Hepatocyte (in vitro differentiated cells): Measurements from ENCODE around the gene LRP4. TPM values are rescaled to one million over a fixed set of nuclear protein-coding genes. Genes with fewer than 3 reads are reported as not detected.

ENCODE experiments used
- DNase-seq: peaks from one replicate; pipeline ENCODE4 v3.0.0-alpha.2; 2016; ENCODE audit warnings: low spot score
- H2AFZ ChIP-seq: fragments of 200-600 bp; sonication (generic); 2 replicates; pipeline ENCODE4 v1.6.0; 2016; ENCODE audit warnings: antibody characterized with exemption, mild to moderate bottlenecking
- H3K27ac ChIP-seq: fragments of 200-600 bp; sonication (generic); 2 replicates; pipeline ENCODE4 v1.5.1; 2016; ENCODE audit warnings: mild to moderate bottlenecking
- H3K27me3 ChIP-seq: fragments of 200-600 bp; sonication (generic); 2 replicates; pipeline ENCODE4 v1.6.1; 2016
- H3K36me3 ChIP-seq: fragments of 200-600 bp; sonication (generic); replicated peaks from 2 replicates; pipeline ENCODE4 v1.5.1; 2016; ENCODE audit warnings: low read depth; ENCODE audit not compliant: insufficient read depth
- H3K4me1 ChIP-seq: fragments of 200-600 bp; sonication (generic); 2 replicates; pipeline ENCODE4 v1.5.1; 2016; ENCODE audit warnings: mild to moderate bottlenecking, moderate library complexity; ENCODE audit not compliant: insufficient read depth
- H3K4me2 ChIP-seq: fragments of 200-600 bp; sonication (generic); 2 replicates; pipeline ENCODE4 v1.6.0; 2016
- H3K4me3 ChIP-seq: fragments of 200-600 bp; sonication (generic); 2 replicates; pipeline ENCODE4 v1.5.1; 2016; ENCODE audit warnings: mild to moderate bottlenecking
- H3K79me2 ChIP-seq: fragments of 200-600 bp; sonication (generic); 2 replicates; pipeline ENCODE4 v1.6.0; 2017; ENCODE audit warnings: mild to moderate bottlenecking
- H3K9me2 ChIP-seq: fragments of 200-600 bp; sonication (generic); replicated peaks from 2 replicates; pipeline ENCODE4 v1.6.0; 2017; ENCODE audit warnings: mild to moderate bottlenecking; ENCODE audit not compliant: insufficient read depth
- H3K9me3 ChIP-seq: fragments of 200-600 bp; sonication (generic); 2 replicates; pipeline ENCODE4 v1.5.1; 2016; ENCODE audit warnings: low read depth, mild to moderate bottlenecking
- H4K20me1 ChIP-seq: fragments of 200-600 bp; sonication (generic); 2 replicates; pipeline ENCODE4 v1.6.0; 2016; ENCODE audit warnings: mild to moderate bottlenecking; ENCODE audit not compliant: insufficient read depth, poor library complexity, severe bottlenecking
- CTCF ChIP-seq: fragments of 200-600 bp; sonication (generic); IDR thresholded peaks from 2 replicates; pipeline ENCODE4 v1.5.1; 2016; ENCODE audit warnings: antibody characterized with exemption, mild to moderate bottlenecking; ENCODE audit not compliant: poor library complexity
- EZH2 ChIP-seq: fragments of 200-600 bp; sonication (generic); IDR thresholded peaks from 2 replicates; pipeline ENCODE4 v1.6.1; 2016; ENCODE audit warnings: antibody characterized with exemption, mild to moderate bottlenecking, borderline replicate concordance
- EZH2phosphoT487 ChIP-seq: fragments of 200-600 bp; sonication (generic); IDR thresholded peaks from one replicate; pipeline ENCODE4 v1.6.1; 2018; ENCODE audit warnings: antibody characterized with exemption, mild to moderate bottlenecking, low read depth, moderate library complexity; ENCODE audit not compliant: unreplicated experiment, severe bottlenecking
- WGBS: methylation state at CpG from one replicate; pipeline ENCODE4 v1.1.6; 2016; ENCODE audit warnings: low lambda C conversion rate; ENCODE audit errors: missing lambda C conversion rate; 5-methylcytosine and 5-hydroxymethylcytosine counted together
- polyA plus RNA-seq: library from polyadenylated mRNA; unstranded; fragments of >200 nt; fragmentation: Nextera tagmentation; extraction: Ambion mirVana; gene quantifications from 2 replicates; pipeline ENCODE4 v1.2.1, GENCODE V29; 2016
- total RNA-seq: library from RNA; depleted of rRNA; stranded (reverse); fragments of >200 nt; gene quantifications from 2 replicates; pipeline ENCODE4 v1.2.3, GENCODE V29; 2014

LRP4 gene
- total and polyA plus RNA-seq, 2 experiments from 2014 or later, result 6.4 to 8.0 TPM

GRCh38 chr11:46850829-46851380 lies 67.4 kb downstream of the LRP4 start:
- H3K4me1 ChIP-seq, result no peaks in the 10 kb centered on the region
- H3K36me3 ChIP-seq, result no peaks in the 10 kb centered on the region
- TF ChIP-seq EZH2, result no peak
- no peak for TF ChIP-seq EZH2phosphoT487
- no peak for TF ChIP-seq CTCF
- WGBS, result 57% methylated on average over 10 of the region's 10 CpGs
- H4K20me1 ChIP-seq, result no peaks in the 10 kb centered on the region
- no peaks in the 10 kb centered on the region for H3K9me3 ChIP-seq
- no peak overlapping the region for H3K27ac ChIP-seq
- no peaks in the 10 kb centered on the region for H3K27me3 ChIP-seq
- H3K4me3 ChIP-seq, result no peak overlapping the region
- no peak overlapping the region for H2AFZ ChIP-seq
- H3K79me2 ChIP-seq, result no peaks in the 10 kb centered on the region
- no peak overlapping the region for H3K4me2 ChIP-seq
- DNase-seq, result no peak
- H3K9me2 ChIP-seq, result no peaks in the 10 kb centered on the region

- H3K79me2 ChIP-seq, result peaks cover 9% of the 10 kb centered on the region
- no peaks in the 10 kb centered on the region for H3K27me3 ChIP-seq
- no peaks in the 10 kb centered on the region for H3K9me3 ChIP-seq
- no peak overlapping the region for H3K4me3 ChIP-seq
- no peak for DNase-seq
- H3K27ac ChIP-seq, result no peak overlapping the region
- peaks cover 4% of the 10 kb centered on the region for H3K4me1 ChIP-seq
- no peak overlapping the region for H2AFZ ChIP-seq
- no peaks in the 10 kb centered on the region for H3K9me2 ChIP-seq
- H3K4me2 ChIP-seq, result no peak overlapping the region
- TF ChIP-seq CTCF (no peak), EZH2phosphoT487 (no peak), EZH2 (no peak)
- WGBS, result 96% methylated on average over 1 of the region's 1 CpG
- no peaks in the 10 kb centered on the region for H4K20me1 ChIP-seq
- no peaks in the 10 kb centered on the region for H3K36me3 ChIP-seq
These were observed 68.7 kb downstream of the LRP4 start for GRCh38 chr11:46849631-46850030.

- H3K27me3 ChIP-seq, result no peaks in the 10 kb centered on the region
- no peaks in the 10 kb centered on the region for H3K9me3 ChIP-seq
- H3K4me3 ChIP-seq, result peak overlapping the region; percentile 62
- no peaks in the 10 kb centered on the region for H3K9me2 ChIP-seq
- TF ChIP-seq CTCF (no peak), EZH2 (no peak), EZH2phosphoT487 (no peak)
- H3K79me2 ChIP-seq, result peaks cover 40% of the 10 kb centered on the region
- H3K36me3 ChIP-seq, result no peaks in the 10 kb centered on the region
- peaks cover 4% of the 10 kb centered on the region for H3K4me1 ChIP-seq
- no peak for DNase-seq
- no peak overlapping the region for H3K27ac ChIP-seq
- WGBS, result 12% methylated on average over 6 of the region's 6 CpGs
- H3K4me2 ChIP-seq, result peak overlapping the region; percentile 83
- no peaks in the 10 kb centered on the region for H4K20me1 ChIP-seq
- H2AFZ ChIP-seq, result peak overlapping the region; percentile 81
These were observed 71.9 kb downstream of the LRP4 start for GRCh38 chr11:46846510-46846830.
